ENCODE data around the gene RAB36. TPM values are rescaled to one million over a fixed set of nuclear protein-coding genes. Genes with fewer than 3 reads are reported as not detected.

Gene RAB36
- total RNA-seq, 1 experiment from 2014 or later: 4.1 TPM

GRCh38 chr22:23110922-23111527 lies 34.3 kb upstream of the RAB36 start:
- Histone ChIP-seq H3K9me3 (ENCODE audit: control insufficient read depth, insufficient read depth, low read depth, low read length) (no peaks in the 10 kb centered on the region), H3K27me3 (ENCODE audit: control insufficient read depth, insufficient read depth, low read length) (no peaks in the 10 kb centered on the region), H3K4me1 (ENCODE audit: control insufficient read depth, insufficient read depth, low read length) (no peaks in the 10 kb centered on the region), H3K4me3 (ENCODE audit: low read depth in 2 of 2, low read length in 2 of 2) (no peak overlapping the region), H3K27ac (ENCODE audit: low read length) (no peak overlapping the region), H3K36me3 (ENCODE audit: control insufficient read depth, insufficient read depth, low read length) (no peaks in the 10 kb centered on the region)
- TF ChIP-seq, protein P1, sequence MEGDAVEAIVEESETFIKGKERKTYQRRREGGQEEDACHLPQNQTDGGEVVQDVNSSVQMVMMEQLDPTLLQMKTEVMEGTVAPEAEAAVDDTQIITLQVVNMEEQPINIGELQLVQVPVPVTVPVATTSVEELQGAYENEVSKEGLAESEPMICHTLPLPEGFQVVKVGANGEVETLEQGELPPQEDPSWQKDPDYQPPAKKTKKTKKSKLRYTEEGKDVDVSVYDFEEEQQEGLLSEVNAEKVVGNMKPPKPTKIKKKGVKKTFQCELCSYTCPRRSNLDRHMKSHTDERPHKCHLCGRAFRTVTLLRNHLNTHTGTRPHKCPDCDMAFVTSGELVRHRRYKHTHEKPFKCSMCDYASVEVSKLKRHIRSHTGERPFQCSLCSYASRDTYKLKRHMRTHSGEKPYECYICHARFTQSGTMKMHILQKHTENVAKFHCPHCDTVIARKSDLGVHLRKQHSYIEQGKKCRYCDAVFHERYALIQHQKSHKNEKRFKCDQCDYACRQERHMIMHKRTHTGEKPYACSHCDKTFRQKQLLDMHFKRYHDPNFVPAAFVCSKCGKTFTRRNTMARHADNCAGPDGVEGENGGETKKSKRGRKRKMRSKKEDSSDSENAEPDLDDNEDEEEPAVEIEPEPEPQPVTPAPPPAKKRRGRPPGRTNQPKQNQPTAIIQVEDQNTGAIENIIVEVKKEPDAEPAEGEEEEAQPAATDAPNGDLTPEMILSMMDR (IDR thresholded peaks at IDR 0.05): no peak
- TF ChIP-seq TCF7L2 (IDR thresholded peaks at IDR 0.05; ENCODE audit: low read depth, low read length) (no peak), SIN3A (IDR thresholded peaks at IDR 0.05; ENCODE audit: borderline replicate concordance, insufficient read depth, low read depth, low read length) (no peak), POLR2AphosphoS5 (IDR thresholded peaks at IDR 0.05; ENCODE audit: low read depth, low read length) (no peak)
- TF ChIP-seq, protein P2, sequence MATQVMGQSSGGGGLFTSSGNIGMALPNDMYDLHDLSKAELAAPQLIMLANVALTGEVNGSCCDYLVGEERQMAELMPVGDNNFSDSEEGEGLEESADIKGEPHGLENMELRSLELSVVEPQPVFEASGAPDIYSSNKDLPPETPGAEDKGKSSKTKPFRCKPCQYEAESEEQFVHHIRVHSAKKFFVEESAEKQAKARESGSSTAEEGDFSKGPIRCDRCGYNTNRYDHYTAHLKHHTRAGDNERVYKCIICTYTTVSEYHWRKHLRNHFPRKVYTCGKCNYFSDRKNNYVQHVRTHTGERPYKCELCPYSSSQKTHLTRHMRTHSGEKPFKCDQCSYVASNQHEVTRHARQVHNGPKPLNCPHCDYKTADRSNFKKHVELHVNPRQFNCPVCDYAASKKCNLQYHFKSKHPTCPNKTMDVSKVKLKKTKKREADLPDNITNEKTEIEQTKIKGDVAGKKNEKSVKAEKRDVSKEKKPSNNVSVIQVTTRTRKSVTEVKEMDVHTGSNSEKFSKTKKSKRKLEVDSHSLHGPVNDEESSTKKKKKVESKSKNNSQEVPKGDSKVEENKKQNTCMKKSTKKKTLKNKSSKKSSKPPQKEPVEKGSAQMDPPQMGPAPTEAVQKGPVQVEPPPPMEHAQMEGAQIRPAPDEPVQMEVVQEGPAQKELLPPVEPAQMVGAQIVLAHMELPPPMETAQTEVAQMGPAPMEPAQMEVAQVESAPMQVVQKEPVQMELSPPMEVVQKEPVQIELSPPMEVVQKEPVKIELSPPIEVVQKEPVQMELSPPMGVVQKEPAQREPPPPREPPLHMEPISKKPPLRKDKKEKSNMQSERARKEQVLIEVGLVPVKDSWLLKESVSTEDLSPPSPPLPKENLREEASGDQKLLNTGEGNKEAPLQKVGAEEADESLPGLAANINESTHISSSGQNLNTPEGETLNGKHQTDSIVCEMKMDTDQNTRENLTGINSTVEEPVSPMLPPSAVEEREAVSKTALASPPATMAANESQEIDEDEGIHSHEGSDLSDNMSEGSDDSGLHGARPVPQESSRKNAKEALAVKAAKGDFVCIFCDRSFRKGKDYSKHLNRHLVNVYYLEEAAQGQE (IDR thresholded peaks at IDR 0.05; ENCODE audit: insufficient read depth in 1 of 2, low read depth in 2 of 2, low read length in 1 of 2): no peak
- BruUV-seq (replicated peaks): no TSS peak
- intact Hi-C loops (cut with micrococcal nuclease; ENCODE audit: unreplicated experiment): no loop called here
- DNase-seq (ENCODE audit: low read depth, low spot score): no peak
- no peak for ATAC-seq
- in situ Hi-C loops (cut with HindIII; ENCODE audit: low pct_unique_long_range_greater_than_20kb, low sequenced_read_pairs): no loop called here
- ChIA-PET POLR2A (no interaction called here), CTCF (interaction anchor here (0.6 kb wide), 1 partner anchor 275 kb away, joined by 4 read pairs; no protein-coding TSS in a partner anchor)

- ATAC-seq: no peak
- Histone ChIP-seq H3K9me3 (ENCODE audit: control insufficient read depth, insufficient read depth, low read depth, low read length) (no peaks in the 10 kb centered on the region), H3K27ac (ENCODE audit: low read length) (no peak overlapping the region), H3K4me3 (ENCODE audit: low read depth in 2 of 2, low read length in 2 of 2) (no peak overlapping the region), H3K36me3 (ENCODE audit: control insufficient read depth, insufficient read depth, low read length) (no peaks in the 10 kb centered on the region), H3K27me3 (ENCODE audit: control insufficient read depth, insufficient read depth, low read length) (no peaks in the 10 kb centered on the region), H3K4me1 (ENCODE audit: control insufficient read depth, insufficient read depth, low read length) (no peaks in the 10 kb centered on the region)
- DNase-seq (ENCODE audit: low read depth, low spot score): no peak
- ChIA-PET POLR2A (interaction anchor here (0.6 kb wide), 1 partner anchor 41 kb away, joined by 3 read pairs; no protein-coding TSS in a partner anchor), CTCF (no interaction called here)
- in situ Hi-C loops (cut with HindIII; ENCODE audit: low pct_unique_long_range_greater_than_20kb, low sequenced_read_pairs) (no loop called here), intact Hi-C loops (cut with micrococcal nuclease; ENCODE audit: unreplicated experiment) (no loop called here)
- TF ChIP-seq SIN3A (IDR thresholded peaks at IDR 0.05; ENCODE audit: borderline replicate concordance, insufficient read depth, low read depth, low read length): no peak
- no peak for TF ChIP-seq POLR2AphosphoS5 (IDR thresholded peaks at IDR 0.05; ENCODE audit: low read depth, low read length)
- TF ChIP-seq TCF7L2 (IDR thresholded peaks at IDR 0.05; ENCODE audit: low read depth, low read length): no peak
- TF ChIP-seq, protein P1 (IDR thresholded peaks at IDR 0.05): no peak
- TF ChIP-seq, protein P2 (IDR thresholded peaks at IDR 0.05; ENCODE audit: insufficient read depth in 1 of 2, low read depth in 2 of 2, low read length in 1 of 2): no peak
- BruUV-seq (replicated peaks): no TSS peak
These were observed 32.7 kb upstream of the RAB36 start for GRCh38 chr22:23112472-23113012.

All from Panc1 (cell line).